ENCODE measurements around the gene FBXL14. TPM values are rescaled to one million over a fixed set of nuclear protein-coding genes. Genes with fewer than 3 reads are reported as not detected.
A peak's percentile ranks its signal among the peaks of the same experiment; 100 is the strongest.

FBXL14 gene
- total RNA-seq, 1 donor from 2014 or later: 17.3 TPM

GRCh38 chr12:1533602-1534304 lies 60.6 kb downstream of the FBXL14 start:
- peak; percentile 63 for DNase-seq (ENCODE audit: low read depth)

GRCh38 chr12:1533205-1533601 lies 61.2 kb downstream of the FBXL14 start:
- peak; percentile 22 for DNase-seq (ENCODE audit: low read depth)

- DNase-seq (ENCODE audit: low read depth): no peak
Measured at GRCh38 chr12:1532375-1533165, 61.8 kb downstream of the FBXL14 start.

GRCh38 chr12:1531654-1532374 lies 62.6 kb downstream of the FBXL14 start:
- no peak for DNase-seq (ENCODE audit: low read depth)

- DNase-seq (ENCODE audit: low read depth): no peak
Measured at GRCh38 chr12:1531153-1531653, 63.2 kb downstream of the FBXL14 start.

GRCh38 chr12:1530592-1531152 lies 63.7 kb downstream of the FBXL14 start:
- DNase-seq (ENCODE audit: low read depth): no peak

- no peak for DNase-seq (ENCODE audit: low read depth)
Measured at GRCh38 chr12:1529862-1530591, 64.4 kb downstream of the FBXL14 start.

- DNase-seq (ENCODE audit: low read depth): no peak
Measured at GRCh38 chr12:1529228-1529861, 65.0 kb downstream of the FBXL14 start.

- DNase-seq (ENCODE audit: low read depth): no peak
Measured at GRCh38 chr12:1528791-1529190, 65.6 kb downstream of the FBXL14 start.

GRCh38 chr12:1527789-1528188 lies 66.6 kb downstream of the FBXL14 start:
- peak; percentile 65 for DNase-seq (ENCODE audit: low read depth)

- no peak for DNase-seq (ENCODE audit: low read depth)
Measured at GRCh38 chr12:1525858-1526257, 68.5 kb downstream of the FBXL14 start.

- no peak for DNase-seq (ENCODE audit: low read depth)
Measured at GRCh38 chr12:1523558-1524050, 70.8 kb downstream of the FBXL14 start.

- DNase-seq (ENCODE audit: low read depth): no peak
Measured at GRCh38 chr12:1523046-1523445, 71.3 kb downstream of the FBXL14 start.

- no peak for DNase-seq (ENCODE audit: low read depth)
Measured at GRCh38 chr12:1519642-1520041, 74.7 kb downstream of the FBXL14 start.

GRCh38 chr12:1518591-1519516 lies 75.5 kb downstream of the FBXL14 start:
- peak; percentile 89 for DNase-seq (ENCODE audit: low read depth)

- DNase-seq (ENCODE audit: low read depth): no peak
Measured at GRCh38 chr12:1517734-1518525, 76.5 kb downstream of the FBXL14 start.

GRCh38 chr12:1517007-1517406 lies 77.4 kb downstream of the FBXL14 start:
- peak; percentile 63 for DNase-seq (ENCODE audit: low read depth)

Data from renal cortical epithelial cell (primary cell).